Stimulated activated CD4-positive, alpha-beta T cell treated with anti-CD3 and anti-CD28 coated beads, Interleukin-2, amount 100 ng/mL, for 4 hours (primary cell): ENCODE results near the gene NUDT2.
"Not testable (repeated sequence)": the region's sequence is repeated elsewhere in the genome, so short reads cannot be mapped to it uniquely, and the experiment has no call there.

ENCODE experiments used
- DNase-seq: peaks from one replicate; pipeline ENCODE4 v3.0.0-alpha.2; 2020; ENCODE audit warnings: low read depth

Gene NUDT2

DNA sequence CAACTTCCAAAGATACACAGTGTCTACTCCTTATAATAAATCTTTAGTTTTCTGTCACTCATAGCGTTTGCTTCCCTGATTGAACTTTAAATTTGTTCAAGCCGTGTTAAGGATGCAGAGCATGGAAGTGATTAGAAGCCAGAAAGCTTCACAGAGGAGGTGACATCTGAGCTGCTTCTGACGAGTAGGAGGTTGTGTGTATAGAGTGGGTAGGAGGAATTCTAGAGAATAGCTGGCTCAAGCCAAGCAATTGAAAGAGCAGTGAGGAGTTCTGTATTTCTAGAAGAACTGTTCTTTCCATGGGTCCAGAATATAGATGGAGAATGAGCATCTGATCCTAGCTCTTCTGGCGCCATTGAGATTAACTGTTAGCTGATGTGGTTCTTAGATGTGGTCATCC, 6.0 kb downstream of the NUDT2 start:
- no peak for DNase-seq

DNA sequence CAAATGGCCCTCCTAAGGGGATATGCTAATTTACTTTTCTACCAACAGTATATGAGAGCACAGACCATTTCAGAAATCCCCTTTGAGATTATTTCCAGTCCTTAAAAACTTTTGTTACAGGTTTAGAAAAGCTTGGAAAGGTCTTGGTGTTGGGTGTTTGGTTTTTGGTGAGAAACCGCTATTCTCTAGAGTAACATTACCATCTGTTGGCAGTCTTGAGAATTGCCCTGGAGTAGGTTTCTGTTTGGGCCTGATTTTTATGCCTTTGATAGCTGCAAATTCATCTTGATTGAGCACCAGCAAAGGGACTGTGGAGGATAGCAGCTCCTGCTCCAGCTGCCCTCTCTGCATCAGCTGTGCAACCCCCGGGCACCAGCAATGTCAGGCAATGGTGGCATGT, 8.0 kb downstream of the NUDT2 start:
- no peak for DNase-seq

DNA sequence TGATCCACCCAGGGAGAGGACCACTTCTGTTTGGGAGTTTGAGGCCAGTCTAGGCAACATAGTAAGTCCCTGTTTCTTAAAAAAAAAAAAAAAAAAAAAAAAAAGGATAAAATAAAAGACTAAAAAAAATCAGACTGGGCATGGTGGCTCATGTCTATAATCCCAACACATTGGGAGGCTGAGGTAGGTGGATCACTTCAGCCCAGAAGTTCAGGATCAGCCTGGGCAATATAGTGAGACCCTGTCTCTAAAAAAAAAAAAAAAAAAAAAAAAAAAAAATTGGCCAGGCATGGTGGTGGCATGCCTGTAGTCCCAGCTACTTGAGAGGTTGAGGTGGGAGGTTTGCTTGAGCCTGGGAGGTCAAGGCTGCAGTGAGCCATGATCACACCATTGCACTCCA, 8.7 kb downstream of the NUDT2 start:
- not testable (repeated sequence) for DNase-seq

DNA sequence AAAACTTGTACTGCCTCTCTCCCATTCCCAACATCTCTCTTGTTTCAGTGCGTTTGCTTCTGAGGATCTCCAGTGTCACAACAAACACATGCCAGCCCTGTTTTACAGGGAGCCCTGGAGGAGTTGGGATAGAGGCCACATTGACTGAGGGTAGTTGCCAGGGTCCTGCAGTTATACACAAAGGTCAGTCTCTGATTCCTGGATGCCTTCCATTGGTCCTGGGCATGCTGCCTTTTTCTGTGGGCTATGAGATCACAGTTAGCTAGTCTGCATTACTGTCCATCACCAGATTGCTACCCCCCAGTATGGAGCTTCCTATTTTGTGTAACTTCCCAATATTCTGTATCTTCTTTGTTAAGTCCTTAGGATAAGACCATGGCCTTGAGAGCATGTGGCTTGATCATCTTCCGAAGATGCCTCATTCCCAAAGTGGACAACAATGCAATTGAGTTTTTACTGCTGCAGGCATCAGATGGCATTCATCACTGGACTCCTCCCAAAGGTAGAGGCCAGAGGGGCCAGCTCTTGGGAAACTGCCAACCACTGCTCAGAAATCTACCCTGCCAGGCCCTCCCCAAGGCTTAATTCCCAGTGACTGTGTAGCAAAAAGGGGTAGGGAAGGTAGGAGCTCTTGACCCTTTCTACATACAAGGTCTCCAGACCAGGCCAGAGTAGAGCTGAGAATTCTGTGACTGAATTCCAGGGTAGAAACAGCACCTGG, 9.5 kb downstream of the NUDT2 start:
- DNase-seq: no peak

DNA sequence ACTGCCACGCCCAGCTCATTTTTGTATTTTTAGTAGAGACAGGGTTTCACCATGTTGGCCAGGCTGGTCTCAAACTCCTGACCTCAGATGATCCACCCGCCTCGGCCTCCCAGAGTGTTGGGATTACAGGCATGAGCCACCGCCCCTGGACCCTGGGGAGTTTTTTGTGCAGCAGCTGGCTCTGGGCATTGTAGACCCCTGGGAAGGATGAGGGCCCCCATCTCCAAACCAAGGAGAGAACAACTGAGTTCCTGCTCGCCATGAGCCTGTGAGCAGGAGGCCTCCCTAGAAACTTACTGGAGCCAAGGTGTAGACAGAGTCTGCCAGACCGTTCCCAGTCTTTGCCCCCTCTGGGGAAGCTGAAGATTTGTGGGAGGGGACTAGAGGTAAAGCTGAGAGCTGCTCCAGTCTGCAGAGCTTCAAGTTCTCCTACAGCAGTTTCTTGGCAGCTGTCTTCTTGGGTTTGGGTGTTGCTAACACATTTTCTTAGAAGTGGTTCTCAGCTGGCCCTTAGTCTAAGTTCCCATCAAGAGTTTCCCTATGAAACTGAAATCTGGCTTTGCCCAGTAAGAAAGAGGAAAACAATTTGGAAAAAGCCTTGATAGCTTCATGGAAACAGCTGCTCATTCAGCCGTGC, 12.4 kb downstream of the NUDT2 start:
- DNase-seq: no peak

DNA sequence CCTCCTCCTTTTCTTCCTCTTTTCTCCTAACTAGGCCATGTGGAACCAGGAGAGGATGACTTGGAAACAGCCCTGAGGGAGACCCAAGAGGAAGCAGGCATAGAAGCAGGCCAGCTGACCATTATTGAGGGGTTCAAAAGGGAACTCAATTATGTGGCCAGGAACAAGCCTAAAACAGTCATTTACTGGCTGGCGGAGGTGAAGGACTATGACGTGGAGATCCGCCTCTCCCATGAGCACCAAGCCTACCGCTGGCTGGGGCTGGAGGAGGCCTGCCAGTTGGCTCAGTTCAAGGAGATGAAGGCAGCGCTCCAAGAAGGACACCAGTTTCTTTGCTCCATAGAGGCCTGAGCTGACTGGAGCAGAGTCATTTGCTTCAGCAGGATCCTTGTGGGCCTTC, 13.7 kb downstream of the NUDT2 start:
- DNase-seq: no peak

DNA sequence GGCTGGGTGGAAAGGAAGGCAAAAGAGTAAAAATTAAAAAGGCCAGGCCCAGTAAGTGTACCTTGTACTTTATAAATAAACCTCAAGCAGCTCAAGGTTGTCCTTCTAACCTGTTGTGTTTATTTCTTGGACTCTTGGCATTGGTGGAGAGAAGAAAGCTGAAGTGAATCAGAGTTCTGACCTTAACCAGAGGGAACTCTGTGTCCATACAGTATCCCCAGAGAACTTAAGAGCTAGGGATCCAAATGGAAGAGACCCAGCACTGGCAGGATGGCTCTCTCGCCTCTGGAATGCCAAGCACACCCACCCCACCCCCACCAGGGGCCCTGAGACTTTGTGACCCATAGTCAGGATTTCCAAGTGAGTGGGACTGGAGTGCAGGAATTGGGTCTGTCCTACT, 14.2 kb downstream of the NUDT2 start:
- DNase-seq: no peak

DNA sequence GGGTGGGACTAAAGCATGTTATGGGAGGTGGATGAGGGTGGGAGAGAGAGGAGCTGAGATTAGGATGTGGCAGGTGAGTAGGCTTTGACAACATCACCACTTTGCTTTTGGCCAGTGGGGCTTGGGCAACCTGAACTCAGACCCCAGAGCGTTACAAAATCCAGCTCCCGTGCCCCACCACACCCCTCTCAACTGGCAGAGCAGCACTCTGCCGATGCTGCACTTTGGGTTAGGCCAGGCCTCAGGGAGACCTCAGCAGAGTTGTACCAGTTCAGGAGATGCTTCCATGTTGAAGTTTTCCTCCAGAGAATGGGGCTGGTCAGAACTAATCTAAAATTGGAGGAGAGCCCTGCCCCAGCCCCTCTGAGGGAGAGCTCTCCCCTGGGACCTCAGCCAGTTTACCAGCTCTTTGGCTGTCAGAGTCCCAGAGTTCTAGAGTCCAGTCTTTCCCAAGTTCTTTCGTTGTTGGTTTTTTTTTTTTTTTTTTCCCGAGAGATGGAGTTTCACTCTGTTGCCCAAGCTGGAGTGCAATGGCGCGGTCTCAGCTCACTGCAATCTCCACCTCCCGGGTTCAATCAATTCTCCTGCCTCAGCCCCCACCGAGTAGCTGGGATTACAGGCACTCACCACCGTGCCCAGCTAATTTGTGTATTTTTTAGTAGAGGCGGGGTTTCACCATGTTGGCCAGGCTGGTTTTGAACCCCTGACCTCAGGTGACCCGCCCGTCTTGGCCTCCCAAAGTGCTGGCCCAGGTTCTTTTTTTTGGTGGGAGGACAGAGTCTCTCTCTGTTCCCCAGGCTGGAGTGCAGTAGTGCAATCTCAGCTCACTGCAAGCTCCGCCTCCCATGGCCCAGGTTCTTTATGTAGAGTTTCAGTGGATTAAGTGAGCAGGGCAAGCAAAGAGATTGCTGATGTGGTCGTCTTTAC, 17.8 kb downstream of the NUDT2 start:
- no peak for DNase-seq

DNA sequence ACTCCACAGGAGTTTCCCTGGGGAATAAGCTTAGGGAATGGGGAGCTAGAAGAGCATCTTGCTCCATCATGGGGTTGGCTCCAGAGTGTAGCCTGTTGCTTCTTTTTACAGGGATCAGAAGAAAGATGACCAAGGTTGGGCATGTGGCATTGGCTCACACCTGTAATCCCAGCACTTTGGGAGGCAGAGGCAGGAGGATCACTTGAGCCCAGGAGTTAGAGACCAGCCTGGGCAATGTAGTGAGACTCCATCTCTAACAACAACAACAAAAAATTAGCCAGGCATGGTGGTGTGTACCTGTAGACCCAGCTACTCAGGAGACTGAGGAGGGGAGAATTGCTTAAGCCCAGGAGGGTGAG, 18.4 kb downstream of the NUDT2 start:
- DNase-seq: no peak

DNA sequence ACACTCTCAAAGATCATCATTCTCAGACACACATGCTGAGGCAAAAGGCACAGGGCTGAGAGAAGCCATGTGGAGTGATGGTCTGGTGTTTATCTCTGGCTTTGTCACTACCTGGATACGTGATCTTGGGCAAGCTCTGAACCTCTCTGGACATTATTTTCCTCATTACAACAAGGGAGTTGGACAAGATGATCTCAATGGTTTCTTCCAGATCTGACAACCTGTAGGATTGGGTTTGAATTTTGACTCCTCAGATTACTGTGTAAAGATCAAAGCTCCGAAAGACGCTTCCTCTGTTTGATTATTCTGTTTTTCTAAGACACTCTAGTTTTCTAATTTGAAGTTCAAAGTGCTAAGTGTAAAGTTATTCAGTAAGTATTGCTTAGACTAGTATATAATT, 20.0 kb downstream of the NUDT2 start:
- no peak for DNase-seq

DNA sequence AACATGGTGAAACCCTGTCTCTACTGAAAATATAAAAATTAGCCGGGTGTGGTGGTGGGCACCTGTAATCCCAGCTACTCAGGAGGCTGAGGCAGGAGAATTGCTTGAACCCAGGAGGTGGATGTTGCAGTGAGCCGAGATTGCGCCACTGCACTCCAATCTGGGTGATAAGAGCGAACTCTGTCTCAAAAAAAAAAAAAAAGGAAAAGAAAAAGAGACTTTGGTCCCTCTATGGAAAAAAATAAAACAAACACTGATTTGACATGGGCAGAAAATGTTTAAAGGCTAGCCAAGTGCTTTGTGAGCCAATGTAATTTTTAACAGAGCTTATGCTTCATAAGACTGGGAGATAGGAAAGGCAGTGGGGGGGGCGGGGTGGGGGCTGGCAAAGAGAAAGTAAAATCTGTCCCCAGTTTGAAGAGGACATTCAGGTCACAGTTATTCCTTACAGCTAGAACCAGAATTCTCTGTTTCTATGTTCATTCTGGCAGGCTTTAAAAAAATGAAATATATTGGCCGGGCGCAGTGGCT, 22.8 kb downstream of the NUDT2 start:
- not testable (repeated sequence) for DNase-seq

DNA sequence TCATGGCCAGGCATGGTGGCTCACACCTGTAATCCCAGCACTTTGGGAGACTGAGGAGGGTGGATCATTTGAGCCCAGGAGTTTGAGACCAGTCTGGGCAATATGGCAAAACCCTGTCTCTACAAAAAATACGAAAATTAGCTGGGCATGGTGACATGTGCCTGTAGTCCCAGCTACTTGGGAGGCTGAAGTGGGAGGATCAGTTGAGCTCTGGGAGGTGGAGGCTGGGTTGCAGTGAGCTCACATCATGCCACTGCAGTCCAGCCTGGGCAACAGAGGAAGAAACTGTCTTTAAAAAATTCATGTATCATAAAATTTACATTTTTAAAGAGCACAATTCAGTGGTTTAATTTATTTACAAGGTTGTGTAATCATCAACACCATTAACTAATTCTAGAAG, 23.6 kb downstream of the NUDT2 start:
- DNase-seq: not testable (repeated sequence)

DNA sequence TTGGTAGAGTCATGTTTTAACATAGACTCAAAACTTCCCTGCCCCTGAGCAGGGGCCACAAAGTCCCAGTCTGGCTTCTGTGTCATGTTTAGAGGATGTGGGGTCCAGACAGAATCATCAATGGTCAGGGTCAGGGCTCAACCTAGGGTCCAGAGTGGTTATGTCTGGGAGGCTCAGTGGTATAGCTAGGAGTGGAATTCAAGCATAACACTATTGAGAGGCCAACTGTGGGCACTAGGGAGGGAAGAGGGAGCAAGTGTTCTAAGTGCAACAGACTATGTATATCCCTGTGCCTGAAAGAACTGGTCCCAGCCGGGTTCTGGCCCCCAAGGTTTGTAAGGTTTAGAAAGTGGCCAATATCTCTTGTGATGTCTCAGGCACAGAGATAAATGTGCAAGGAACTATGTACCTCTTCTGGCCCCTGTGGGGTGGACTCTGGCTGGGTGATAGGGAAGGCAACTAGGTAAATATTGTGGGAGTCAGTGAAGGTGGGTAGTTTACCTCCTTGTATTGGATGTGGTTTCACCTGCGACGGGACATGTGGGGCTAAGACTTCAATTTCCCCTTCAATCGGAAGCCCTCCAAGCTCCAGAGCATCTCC, 33.3 kb downstream of the NUDT2 start:
- no peak for DNase-seq

DNA sequence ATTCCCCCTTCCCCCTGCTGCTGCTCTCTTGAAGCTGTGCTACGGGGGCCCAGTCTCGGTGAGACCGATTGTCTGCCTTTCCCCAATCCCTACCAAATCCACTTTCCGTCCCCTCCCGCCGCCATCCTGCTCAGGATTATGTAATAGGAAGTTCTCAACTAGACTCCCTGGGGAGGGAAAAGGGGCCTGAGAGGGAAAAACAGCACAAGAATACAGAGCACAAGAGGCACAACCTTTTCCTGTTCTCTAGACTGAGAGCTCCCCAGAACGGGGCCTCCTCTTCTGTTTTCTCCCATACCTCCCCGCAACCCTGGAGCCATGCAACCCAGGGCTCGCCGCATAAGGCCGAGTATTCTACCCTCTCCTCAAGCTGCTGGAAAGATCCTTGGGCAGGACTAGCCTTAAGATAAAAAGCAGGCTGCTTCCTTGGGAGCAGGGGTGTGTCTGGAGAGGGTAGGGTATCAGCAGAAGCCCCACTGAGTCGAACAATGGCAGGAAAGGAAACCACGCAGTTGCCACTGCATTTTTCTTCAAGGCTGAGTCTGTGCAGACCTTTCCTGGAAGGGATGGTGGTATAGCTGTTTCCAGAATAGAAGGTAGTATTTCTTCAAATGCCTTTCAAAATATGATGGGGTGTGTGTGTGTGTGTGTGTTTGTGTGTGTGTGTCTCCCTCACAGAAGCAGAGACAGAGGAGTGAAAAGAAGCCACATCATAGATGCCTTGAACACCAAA, 34.4 kb downstream of the NUDT2 start:
- no peak for DNase-seq

DNA sequence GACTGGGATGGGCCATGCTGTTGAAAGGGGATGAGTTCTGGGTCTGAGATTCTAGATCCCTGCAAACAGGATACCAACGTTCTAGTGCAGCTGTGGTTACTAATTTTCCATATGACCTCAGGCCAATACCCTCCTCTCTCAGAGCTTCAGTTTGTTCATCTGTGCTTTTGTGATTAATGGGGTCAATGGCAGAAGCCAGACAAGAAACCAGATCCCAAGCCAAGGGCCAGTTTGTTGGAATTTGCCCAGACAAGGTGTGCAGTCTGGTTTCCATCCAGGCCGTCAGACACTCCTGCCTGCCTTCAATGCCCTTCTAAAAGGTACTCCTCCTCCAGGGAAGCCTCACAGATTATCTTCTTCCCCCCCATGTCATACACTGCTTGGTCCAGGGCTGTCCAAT, 35.9 kb downstream of the NUDT2 start:
- DNase-seq: no peak

DNA sequence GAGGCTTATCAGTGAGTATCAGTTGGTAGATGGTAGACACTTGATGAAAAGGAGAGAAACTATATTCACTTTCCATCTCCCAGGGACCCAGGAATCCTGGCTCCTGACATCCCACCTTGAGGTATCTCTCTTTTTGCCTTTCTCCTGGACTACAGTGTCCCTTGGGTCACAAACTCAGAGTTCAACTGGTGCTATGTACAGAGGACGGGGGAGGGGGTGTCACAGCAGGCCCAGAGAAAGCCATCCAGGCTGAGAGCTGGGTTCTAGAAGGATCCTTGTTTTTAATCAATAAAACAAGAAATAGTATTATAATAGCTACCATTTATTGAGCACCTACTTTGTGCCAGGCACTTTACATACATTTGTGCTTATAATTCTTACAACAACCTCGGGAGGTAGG, 37.0 kb downstream of the NUDT2 start:
- DNase-seq: no peak

DNA sequence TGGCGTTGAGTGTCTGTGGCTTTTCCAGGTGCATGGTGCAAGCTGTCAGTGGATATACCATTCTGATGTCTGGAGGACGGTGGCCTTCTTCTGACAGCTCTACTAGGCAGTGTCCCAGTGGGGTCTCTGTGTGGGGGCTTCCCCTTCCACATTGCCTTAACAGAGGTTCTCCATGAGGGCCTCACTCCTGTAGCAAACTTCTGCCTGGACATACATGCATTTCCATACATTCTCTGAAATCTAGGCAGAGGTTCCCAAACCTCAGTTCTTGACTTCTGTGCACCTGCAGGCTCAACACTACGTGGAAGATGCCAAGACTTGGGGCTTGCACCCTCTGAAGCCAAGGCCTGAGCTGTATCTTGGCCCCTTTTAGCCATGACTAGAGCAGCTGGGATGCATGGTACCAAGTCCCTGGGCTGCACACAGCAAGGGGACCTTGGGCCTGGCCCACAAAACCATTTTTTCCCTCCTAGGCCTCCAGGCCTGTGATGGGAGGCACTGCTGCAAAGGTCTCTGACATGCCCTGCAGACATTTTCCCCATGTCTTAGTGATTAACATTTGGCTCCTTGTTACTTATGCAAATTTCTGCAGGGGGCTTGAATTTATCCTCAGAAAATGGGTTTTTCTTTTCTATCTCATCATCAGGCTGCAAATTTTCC, 38.5 kb downstream of the NUDT2 start:
- DNase-seq: not testable (repeated sequence)

DNA sequence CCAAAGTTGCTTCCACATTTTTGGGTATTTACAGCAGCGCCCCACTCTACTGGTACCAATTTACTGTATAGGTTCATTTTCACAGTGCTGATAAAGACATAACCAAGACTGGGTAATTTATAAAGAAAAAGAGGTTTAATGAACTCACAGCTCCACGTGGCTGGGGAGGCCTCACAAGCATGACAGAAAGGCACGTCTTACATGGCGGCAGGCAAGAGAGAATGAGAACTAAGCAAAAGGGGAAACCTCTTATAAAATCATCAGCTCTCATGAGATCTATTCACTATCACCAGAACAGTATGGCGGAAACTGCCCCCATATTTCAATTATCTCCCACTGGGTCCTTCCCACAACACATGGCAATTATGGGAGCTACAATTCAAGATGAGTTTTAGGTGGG, 39.4 kb downstream of the NUDT2 start:
- not testable (repeated sequence) for DNase-seq

DNA sequence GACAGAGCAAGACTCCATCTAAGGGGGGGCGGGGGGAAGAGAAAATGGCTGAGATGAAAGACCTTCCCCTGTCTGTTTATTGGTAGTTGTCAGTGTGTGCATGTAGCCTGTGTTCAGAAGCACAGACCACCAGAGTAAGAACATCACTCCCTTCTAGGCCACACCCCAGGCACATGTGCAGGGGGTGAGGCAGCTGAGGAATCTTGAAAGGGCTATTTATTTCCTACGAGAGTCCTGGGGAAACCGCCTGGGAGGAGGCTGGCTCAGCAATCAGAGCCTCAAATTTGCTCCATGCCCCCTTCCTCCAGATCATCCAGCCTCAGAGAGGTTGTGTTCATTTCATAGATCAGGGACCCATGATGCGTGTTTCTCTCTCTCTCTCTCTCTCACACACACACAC, 40.3 kb downstream of the NUDT2 start:
- DNase-seq: no peak

DNA sequence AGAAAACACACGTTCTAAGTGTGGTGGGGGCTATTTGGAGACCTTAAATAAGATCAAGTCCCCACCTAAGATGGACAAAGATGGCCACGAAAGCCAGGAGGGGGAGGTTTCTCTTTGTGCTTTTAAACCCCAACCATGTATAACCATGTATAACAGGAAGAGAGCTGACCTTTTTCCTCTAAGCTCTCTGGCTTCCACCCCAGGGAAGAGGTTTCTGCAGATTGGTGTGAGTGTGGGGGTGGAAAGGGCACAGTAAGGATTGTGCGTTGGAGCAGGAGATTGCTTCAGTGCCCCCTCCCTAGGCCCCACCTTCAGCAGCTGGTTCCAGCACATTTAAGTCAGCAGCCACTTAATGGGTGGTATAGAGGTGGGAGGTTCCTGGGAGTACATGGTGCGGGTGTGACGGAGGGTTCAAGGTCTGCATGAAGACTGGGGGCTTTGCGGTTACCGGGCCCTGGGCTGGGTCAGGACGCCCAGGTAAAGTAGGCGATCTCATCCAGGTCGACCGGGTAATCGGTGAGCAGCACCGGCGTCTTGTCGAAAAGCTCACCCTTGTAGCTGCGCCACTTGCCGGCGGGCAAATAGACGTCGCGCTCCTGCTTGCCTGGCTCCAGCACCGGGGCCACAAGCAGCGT, 41.1 kb downstream of the NUDT2 start:
- DNase-seq: no peak
